ENCODE results near the gene PADI6.

Gene PADI6

GRCh38 chr1:17434016-17434415 is 62.0 kb downstream of the PADI6 start:
- in situ Hi-C loops (cut with HindIII; ENCODE audit: low sequenced_read_pairs): no loop called here

GRCh38 chr1:17434601-17435000 is 62.6 kb downstream of the PADI6 start:
- in situ Hi-C loops (cut with HindIII; ENCODE audit: low sequenced_read_pairs): no loop called here

- in situ Hi-C loops (cut with HindIII; ENCODE audit: low sequenced_read_pairs): no loop called here
Measured at GRCh38 chr1:17436380-17437174, 64.6 kb downstream of the PADI6 start.

- in situ Hi-C loops (cut with HindIII; ENCODE audit: low sequenced_read_pairs): no loop called here
Measured at GRCh38 chr1:17437260-17437579, 65.2 kb downstream of the PADI6 start.

GRCh38 chr1:17437580-17438317 is 65.8 kb downstream of the PADI6 start:
- in situ Hi-C loops (cut with HindIII; ENCODE audit: low sequenced_read_pairs): no loop called here

DNA sequence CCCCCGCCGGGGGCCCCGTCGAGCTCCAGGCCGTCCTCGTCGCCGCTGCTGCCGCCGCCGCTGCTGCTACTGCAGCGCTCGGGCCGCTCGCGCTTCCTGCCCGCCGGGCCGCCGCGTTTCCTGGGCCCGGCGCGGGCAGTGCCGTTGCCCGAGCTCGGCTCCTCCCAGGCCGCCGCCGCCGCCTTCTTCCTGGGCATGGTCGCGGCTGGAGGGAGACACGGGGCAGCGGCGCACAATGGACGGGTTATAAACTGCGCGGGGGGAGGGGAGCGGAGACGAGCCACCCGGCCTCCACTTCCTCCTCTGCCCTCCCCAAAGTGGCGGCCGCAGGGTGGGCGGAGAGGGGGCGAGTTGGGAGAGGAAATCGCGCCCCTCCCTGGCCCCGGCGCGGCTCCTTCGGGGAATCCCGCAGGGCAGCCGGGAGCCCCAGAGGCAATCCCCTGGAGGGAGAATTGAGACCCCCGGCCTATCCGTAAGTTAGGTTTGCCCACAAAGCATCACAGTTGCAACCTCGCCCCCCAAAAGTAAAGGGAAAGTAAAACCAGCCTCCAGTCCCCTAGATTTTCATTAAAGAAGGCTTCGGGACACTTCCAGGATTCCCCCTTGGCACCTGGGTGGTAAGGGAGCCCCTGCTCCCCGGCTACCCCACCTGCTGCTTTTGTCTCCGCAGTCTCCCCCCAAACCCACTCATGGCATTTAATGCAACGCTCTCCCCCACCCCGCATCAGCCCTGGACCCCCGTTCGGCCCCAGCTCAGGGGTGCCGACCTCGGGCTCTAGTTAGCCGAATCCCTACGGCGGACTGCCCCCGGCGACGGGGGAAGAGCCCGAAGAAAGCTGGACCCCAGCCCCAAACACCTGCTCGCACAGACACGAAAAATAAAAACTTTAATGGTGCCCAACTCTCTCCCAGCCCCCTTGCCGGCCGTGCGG is 66.6 kb downstream of the PADI6 start:
- in situ Hi-C loops (cut with HindIII; ENCODE audit: low sequenced_read_pairs): no loop called here

- in situ Hi-C loops (cut with HindIII; ENCODE audit: low sequenced_read_pairs): no loop called here
Measured at GRCh38 chr1:17439250-17440073, 67.5 kb downstream of the PADI6 start, which contains the start of gene RCC2. Gene RCC2, minus strand, starts transcription at chr1:17439677. Its CDS starts 1,163 bp downstream, at chr1:17438514.

- in situ Hi-C loops (cut with HindIII; ENCODE audit: low sequenced_read_pairs): no loop called here
Measured at GRCh38 chr1:17440074-17440826, 68.3 kb downstream of the PADI6 start.

- in situ Hi-C loops (cut with HindIII; ENCODE audit: low sequenced_read_pairs): no loop called here
Measured at GRCh38 chr1:17440827-17441168, 68.8 kb downstream of the PADI6 start.

- in situ Hi-C loops (cut with HindIII; ENCODE audit: low sequenced_read_pairs): no loop called here
Measured at GRCh38 chr1:17441265-17441992, 69.4 kb downstream of the PADI6 start.

DNA sequence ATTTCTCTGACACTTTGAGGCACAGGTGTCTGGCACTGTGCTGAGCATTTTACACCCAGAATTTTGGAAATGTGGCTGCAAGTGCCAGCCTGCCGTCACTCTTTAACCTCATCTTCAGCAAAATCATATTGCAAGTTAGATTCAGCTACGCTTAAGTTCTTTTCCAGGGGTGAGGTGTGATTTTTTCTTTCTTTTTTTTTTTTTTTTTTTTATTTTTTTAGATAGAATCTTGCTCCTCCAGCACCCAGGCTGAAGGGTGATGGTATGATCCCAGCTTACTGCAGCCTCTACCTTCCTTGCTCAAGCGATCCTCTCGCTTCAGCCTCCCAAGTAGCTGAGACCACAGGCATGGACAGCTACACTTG is 70.0 kb downstream of the PADI6 start:
- in situ Hi-C loops (cut with HindIII; ENCODE audit: low sequenced_read_pairs): no loop called here

- in situ Hi-C loops (cut with HindIII; ENCODE audit: low sequenced_read_pairs): no loop called here
Measured at GRCh38 chr1:17442841-17443240, 70.8 kb downstream of the PADI6 start.

DNA sequence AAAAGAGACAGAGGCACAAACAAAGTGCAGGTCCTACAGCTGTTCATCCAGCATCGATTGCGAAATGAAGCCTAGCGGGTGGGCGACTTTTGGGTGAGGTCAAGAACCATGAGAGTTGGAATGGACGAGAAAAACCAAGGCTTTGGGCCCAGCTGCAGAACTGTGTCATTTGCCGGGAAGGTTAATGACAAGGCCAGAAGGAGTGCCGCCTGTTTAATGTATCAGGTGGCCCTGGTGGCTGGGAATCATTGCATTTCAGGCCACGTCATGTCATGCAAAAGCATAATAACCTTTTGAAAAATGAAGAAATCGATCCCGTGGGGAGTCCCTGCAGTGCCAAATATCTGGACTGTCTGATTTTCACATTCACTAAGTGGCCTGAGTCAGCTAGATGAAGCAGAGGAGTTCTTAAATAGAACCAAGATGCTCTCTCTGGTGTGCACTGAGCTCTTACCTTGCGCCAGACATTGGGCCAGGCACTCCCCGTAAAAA is 75.6 kb downstream of the PADI6 start:
- in situ Hi-C loops (cut with HindIII; ENCODE audit: low sequenced_read_pairs): no loop called here

Data from DLD1 (cell line).